K562 (cell line): ENCODE data around the gene ANKMY1. TPM values are rescaled to one million over a fixed set of nuclear protein-coding genes. Genes with fewer than 3 reads are reported as not detected.
A peak's percentile ranks its signal among the peaks of the same experiment; 100 is the strongest.

Experiments
- ATAC-seq: fragments of 200-7000 bp; cut with Tn5 transposase; 3 replicates; pipeline ENCODE4 v1.9.1; 2020; ENCODE audit warnings: moderate library complexity
- BruUV-seq: library from RNA; stranded (reverse); fragments of 400-500 nt; replicated peaks from 2 replicates; lab custom pipeline; 2021; lab: Mats Ljungman, UMichigan
- CTCF ChIA-PET: fragments of 300-600 bp; formaldehyde crosslinking; extraction: SDS; loops from one replicate; lab custom pipeline; 2021; ENCODE audit warnings: low intra/inter-chr PET ratio; lab: Yijun Ruan, JAX
- POLR2A ChIA-PET: fragments of 300-600, 350-650 bp; sonication (Branson Sonifier 250); formaldehyde crosslinking; extraction: SDS; loops from one replicate; lab custom pipeline; 2021; ENCODE audit warnings: antibody characterized with exemption, inconsistent platforms; lab: Yijun Ruan, JAX
- DNase-seq, 4 experiments: peaks; one replicate each; pipeline versions ENCODE4 v3.0.0 to v3.0.0-alpha.2; 2011 to 2018; ENCODE audit warnings: low spot score in 3 of 4, mixed read lengths in 3 of 4; ENCODE audit errors: extremely low read depth in 1 of 4
- FAIRE-seq: peaks from 2 replicates; lab custom pipeline; 2011; peaks lifted over from hg19 to GRCh38; lab: Jason Lieb, UNC
- H2AFZ ChIP-seq: 2 replicates; pipeline ENCODE4 v1.6.0; 2011; ENCODE audit warnings: low read depth, low read length, control low read depth, inconsistent platforms
- H3K27ac ChIP-seq: fragments of 200-600 bp; 3 replicates; pipeline ENCODE4 v1.8.0; 2011; ENCODE audit warnings: low read depth, mild to moderate bottlenecking, control low read depth, inconsistent platforms, low read length, moderate library complexity, mixed read lengths; ENCODE audit errors: extremely low read depth
- H3K27me3 ChIP-seq, 2 experiments: fragments of 300-600 bp in 1 of 2; 2 replicates in 1 of 2; 3 replicates in 1 of 2; pipeline versions ENCODE4 v1.6.0 to v1.8.0; 2011; ENCODE audit warnings: inconsistent platforms in 2 of 2, low read length in 2 of 2, mild to moderate bottlenecking in 1 of 2, mixed read lengths in 1 of 2, moderate library complexity in 1 of 2; ENCODE audit not compliant: control insufficient read depth in 2 of 2, insufficient read depth in 2 of 2
- H3K36me3 ChIP-seq: fragments of 300-600 bp; 3 replicates; pipeline ENCODE4 v1.8.0; 2011; ENCODE audit warnings: mild to moderate bottlenecking, low read length, inconsistent platforms; ENCODE audit not compliant: control insufficient read depth, insufficient read depth
- H3K4me1 ChIP-seq, 2 experiments: fragments of 200-600 bp in 1 of 2; replicated peaks in 1 of 2; 2 replicates in 1 of 2; 3 replicates in 1 of 2; pipeline versions ENCODE4 v1.5.1 to v1.8.0; 2011; ENCODE audit warnings: inconsistent platforms in 2 of 2, low read length in 2 of 2, mild to moderate bottlenecking in 1 of 2, mixed read lengths in 1 of 2, moderate library complexity in 1 of 2; ENCODE audit not compliant: control insufficient read depth in 2 of 2, insufficient read depth in 2 of 2
- H3K4me2 ChIP-seq: 2 replicates; pipeline ENCODE4 v1.6.1; 2011; ENCODE audit warnings: low read length, control low read depth, inconsistent platforms, mixed read lengths; ENCODE audit not compliant: insufficient read depth
- H3K4me3 ChIP-seq: fragments of 200-600 bp; sonication (generic), shearing (Covaris generic); 2 replicates; pipeline ENCODE4 v1.5.1; 2016; ENCODE audit warnings: control low read depth, inconsistent platforms
- H3K79me2 ChIP-seq: fragments of 200-600 bp; 3 replicates; pipeline ENCODE4 v1.8.0; 2011; ENCODE audit warnings: low read length, inconsistent platforms; ENCODE audit not compliant: control insufficient read depth, insufficient read depth
- H3K9ac ChIP-seq, 2 experiments: 2 replicates each; pipeline versions ENCODE4 v1.6.0 to v1.6.1; 2011; ENCODE audit warnings: low read depth in 2 of 2, low read length in 2 of 2, control low read depth in 1 of 2, inconsistent platforms in 1 of 2, mild to moderate bottlenecking in 1 of 2, mixed read lengths in 1 of 2; ENCODE audit not compliant: insufficient read depth in 1 of 2
- H3K9me1 ChIP-seq: one replicate; pipeline ENCODE4 v1.6.0; 2011; ENCODE audit warnings: inconsistent platforms, mild to moderate bottlenecking, low read length, moderate library complexity; ENCODE audit not compliant: control insufficient read depth, insufficient read depth
- H3K9me3 ChIP-seq: replicated peaks from 2 replicates; pipeline ENCODE4 v1.5.1; 2011; ENCODE audit warnings: low read depth, low read length, inconsistent platforms; ENCODE audit not compliant: control insufficient read depth, insufficient read depth
- H4K20me1 ChIP-seq: replicated peaks from 2 replicates; pipeline ENCODE4 v1.6.1; 2011; ENCODE audit warnings: low read length, inconsistent platforms, mixed read lengths; ENCODE audit not compliant: control insufficient read depth, insufficient read depth
- ARID1B ChIP-seq: fragments of 450-650 bp; IDR thresholded peaks from 2 replicates; pipeline ENCODE4 v1.6.1; 2016; ENCODE audit warnings: antibody characterized with exemption, mild to moderate bottlenecking, inconsistent platforms
- ATF6 ChIP-seq: sonication (generic); formaldehyde crosslinking; IDR thresholded peaks from 2 replicates; pipeline ENCODE4 v1.4.0; 2020; ENCODE audit warnings: mild to moderate bottlenecking, missing genetic modification reagents
- FOXK1 ChIP-seq: sonication (generic); formaldehyde crosslinking; IDR thresholded peaks from 2 replicates; pipeline ENCODE4 v1.8.0; 2022; ENCODE audit warnings: missing genetic modification reagents, mild to moderate bottlenecking, borderline replicate concordance
- KDM5B ChIP-seq: fragments of 200-600 bp; sonication (generic); IDR thresholded peaks from 2 replicates; pipeline ENCODE4 v1.6.1; 2012; ENCODE audit warnings: low read depth, mild to moderate bottlenecking, moderate library complexity, low read length, control low read depth, inconsistent platforms; ENCODE audit not compliant: insufficient replicate concordance
- RBBP5 ChIP-seq: fragments of 200-600 bp; sonication (generic); IDR thresholded peaks from 2 replicates; pipeline ENCODE4 v1.6.1; 2012; ENCODE audit warnings: borderline replicate concordance, mild to moderate bottlenecking, low read length, control low read depth, inconsistent platforms; ENCODE audit not compliant: insufficient read depth, poor library complexity, severe bottlenecking
- ZBTB7A ChIP-seq: IDR thresholded peaks from 2 replicates; pipeline ENCODE4 v1.6.1; 2011; ENCODE audit warnings: low read depth, mild to moderate bottlenecking, low read length, moderate library complexity, borderline replicate concordance; ENCODE audit not compliant: control insufficient read depth
- WGBS: fragments of 100-300 bp; shearing (Covaris generic); methylation state at CpG from one replicate; pipeline ENCODE4 v1.1.6; 2016; ENCODE audit warnings: low coverage, mixed read lengths; ENCODE audit not compliant: insufficient coverage; ENCODE audit errors: missing lambda C conversion rate; 5-methylcytosine and 5-hydroxymethylcytosine counted together
- in situ Hi-C: fragments of 300-500 bp; cut with MboI; formaldehyde crosslinking; loops from 4 replicates; pipeline ENCODE4 v1.15.0; 2018; ENCODE audit warnings: inconsistent platforms, mixed read lengths
- intact Hi-C: fragments of 100-400 bp; cut with micrococcal nuclease; formaldehyde crosslinking; loops from 2 replicates; pipeline ENCODE4 v1.14.2; 2022
- polyA plus RNA-seq, 8 experiments: library from polyadenylated mRNA; depleted of rRNA in 4 of 8; stranded (reverse) in 5 of 8; unstranded in 3 of 8; fragments of >200 nt; fragmentation: Nextera tagmentation in 2 of 8; fragmentation: Illumina TruSeq in 1 of 8; extraction: Ambion mirVana in 2 of 8; extraction: Trizol in 1 of 8; gene quantifications; 2 replicates each; pipeline versions ENCODE4 v1.2.1 to v1.2.3, GENCODE V29; 2011 to 2014; ENCODE audit warnings: inconsistent platforms in 1 of 8, missing spikeins in 1 of 8
- total RNA-seq, 7 experiments: library from RNA; depleted of rRNA in 6 of 7; stranded (reverse); fragments of >200 nt in 6 of 7; fragmentation: Illumina TruSeq in 2 of 7; extraction: Trizol in 2 of 7; gene quantifications; 2 replicates each; pipeline versions ENCODE4 v1.2.1 to v1.2.3, GENCODE V29; 2011 to 2021; ENCODE audit warnings: low replicate concordance in 1 of 7
- TF ChIP-seq, protein P1 (sequence below), 2 experiments: IDR thresholded peaks; 2 replicates each; pipeline ENCODE4 v1.6.1; 2012; ENCODE audit warnings: improper control_type of control experiment in 2 of 2, low read depth in 2 of 2, low read length in 2 of 2, borderline replicate concordance in 1 of 2

The ANKMY1 gene
- total and polyA plus RNA-seq, 9 of the 15 experiments (the other 6 are each of a cell fraction or from before 2014, with no cell fraction given): 0.75 to 15.1 (median 11.7) TPM

DNA sequence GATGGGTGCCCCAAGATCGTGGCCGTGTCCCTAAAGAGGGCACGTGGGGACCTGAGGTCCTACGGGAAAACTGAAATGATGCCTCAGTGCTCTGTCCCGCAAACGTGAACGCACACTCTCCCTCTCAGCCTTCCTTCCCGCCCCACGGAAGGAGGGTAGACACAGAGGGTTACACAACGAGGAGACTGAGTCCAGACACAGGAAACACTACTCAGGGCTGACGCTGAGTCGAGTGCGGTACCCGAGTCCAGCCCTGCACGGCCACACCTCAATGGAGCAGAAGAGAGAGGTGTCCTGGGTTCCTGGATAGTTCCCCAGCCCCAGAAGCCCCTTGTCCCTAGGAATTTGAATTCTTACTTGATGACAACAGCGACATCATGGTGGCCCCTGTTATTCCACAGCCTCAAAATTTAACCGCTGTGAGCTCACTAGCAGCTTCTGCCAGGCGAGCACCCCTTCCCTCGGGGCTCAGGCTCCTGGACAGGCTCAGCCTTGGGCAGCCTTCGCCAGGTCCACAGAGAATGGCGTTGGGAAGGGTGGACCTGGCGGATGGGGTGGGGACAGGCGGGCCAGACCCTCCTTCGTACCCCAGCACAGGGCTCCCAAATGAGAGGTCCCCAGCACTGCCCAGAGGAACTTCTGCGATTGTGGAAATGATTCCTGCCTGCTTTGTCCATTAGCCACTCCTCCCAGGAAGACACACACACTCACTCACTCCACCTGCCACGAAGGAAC lies 9.5 kb upstream of the ANKMY1 start:
- CTCF ChIA-PET: no interaction called here
- FAIRE-seq (peak; percentile 67), DNase-seq (peak in 1 of 4 experiments; percentile 34), ATAC-seq (peak; percentile 5; the same call in 1 of the 3 replicates)
- Histone ChIP-seq H3K4me2 (peak overlapping the region; percentile 98), H3K27ac (peak overlapping the region; percentile 88), H3K4me3 (peak overlapping the region; percentile 65), H3K27me3 (no peaks in the 10 kb centered on the region), H3K9ac (peak overlapping the region; percentile 84 to 97), H3K9me1 (no peaks in the 10 kb centered on the region), H3K9me3 (no peaks in the 10 kb centered on the region), H3K36me3 (peaks cover 19% of the 10 kb centered on the region), H3K79me2 (peaks cover 72% of the 10 kb centered on the region), H3K4me1 (peaks cover 40 to 85% of the 10 kb centered on the region in 2 experiments), H4K20me1 (no peaks in the 10 kb centered on the region), H2AFZ (peak overlapping the region; percentile 51; the same call in 1 of the 2 replicates)
- in situ Hi-C loops: no loop called here
- intact Hi-C loops: loop anchor here (10.0 kb wide), 1 partner anchor 53 kb away; no protein-coding TSS in a partner anchor
- WGBS: 1% methylated on average over 23 of the region's 26 CpGs
- POLR2A ChIA-PET: interaction anchor here (4.6 kb wide), 1 partner anchor 20 kb away, joined by 26 read pairs; the partner anchor contains the start of gene CAPN10
- TSS peak; percentile 59 for BruUV-seq
- 0 out of 2 replicates have a peak, but pooled peaks have one; percentile 14 for TF ChIP-seq ATF6
- TF ChIP-seq ARID1B: no peak
- TF ChIP-seq KDM5B: peak; percentile 29
- no peak for TF ChIP-seq FOXK1
- 0 out of 2 replicates have a peak, but pooled peaks have one; percentile 8 for TF ChIP-seq ZBTB7A
- peak; percentile 15 for TF ChIP-seq RBBP5
- TF ChIP-seq, protein P1, sequence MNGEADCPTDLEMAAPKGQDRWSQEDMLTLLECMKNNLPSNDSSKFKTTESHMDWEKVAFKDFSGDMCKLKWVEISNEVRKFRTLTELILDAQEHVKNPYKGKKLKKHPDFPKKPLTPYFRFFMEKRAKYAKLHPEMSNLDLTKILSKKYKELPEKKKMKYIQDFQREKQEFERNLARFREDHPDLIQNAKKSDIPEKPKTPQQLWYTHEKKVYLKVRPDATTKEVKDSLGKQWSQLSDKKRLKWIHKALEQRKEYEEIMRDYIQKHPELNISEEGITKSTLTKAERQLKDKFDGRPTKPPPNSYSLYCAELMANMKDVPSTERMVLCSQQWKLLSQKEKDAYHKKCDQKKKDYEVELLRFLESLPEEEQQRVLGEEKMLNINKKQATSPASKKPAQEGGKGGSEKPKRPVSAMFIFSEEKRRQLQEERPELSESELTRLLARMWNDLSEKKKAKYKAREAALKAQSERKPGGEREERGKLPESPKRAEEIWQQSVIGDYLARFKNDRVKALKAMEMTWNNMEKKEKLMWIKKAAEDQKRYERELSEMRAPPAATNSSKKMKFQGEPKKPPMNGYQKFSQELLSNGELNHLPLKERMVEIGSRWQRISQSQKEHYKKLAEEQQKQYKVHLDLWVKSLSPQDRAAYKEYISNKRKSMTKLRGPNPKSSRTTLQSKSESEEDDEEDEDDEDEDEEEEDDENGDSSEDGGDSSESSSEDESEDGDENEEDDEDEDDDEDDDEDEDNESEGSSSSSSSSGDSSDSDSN (IDR thresholded peaks at IDR 0.05; ENCODE audit: borderline replicate concordance in 1 of 2, low read depth in 2 of 2, low read length in 2 of 2): peak in 1 of 2 experiments; percentile 20; a peak in 1 of 4 replicates
